Body of pancreas (tissue), 4 donors: ENCODE measurements around the gene SIGLEC11. TPM values are rescaled to one million over a fixed set of nuclear protein-coding genes. Genes with fewer than 3 reads are reported as not detected.

Source experiments
- ATAC-seq: fragments of 150-250 bp; one replicate; pipeline ENCODE4 v1.9.1; 2016
- DNase-seq, 4 donors: peaks; one replicate each; pipeline ENCODE4 v3.0.0-alpha.2; 2019
- H3K27ac ChIP-seq, 4 donors: fragments of 200-600 bp; sonication (generic); 1 replicate in 3 of 4; 2 replicates in 1 of 4; pipeline versions ENCODE4 v1.5.1 to v1.6.1; 2016 to 2019; ENCODE audit warnings: mild to moderate bottlenecking in 1 of 4, mixed read lengths in 1 of 4, moderate library complexity in 1 of 4
- H3K27me3 ChIP-seq, 2 donors: fragments of 200-600 bp; sonication (generic); one replicate each; pipeline ENCODE4 v1.6.0; 2016; ENCODE audit warnings: mild to moderate bottlenecking in 1 of 2
- H3K36me3 ChIP-seq, 2 donors: fragments of 200-600 bp; sonication (generic); replicated peaks in 1 of 2; 2 replicates each; pipeline ENCODE4 v1.5.1; 2016; ENCODE audit warnings: low read depth in 2 of 2; ENCODE audit not compliant: insufficient read depth in 1 of 2
- H3K4me1 ChIP-seq: fragments of 200-600 bp; sonication (generic); one replicate; pipeline ENCODE4 v1.6.0; 2016
- H3K4me3 ChIP-seq, 2 donors: fragments of 200-600 bp; sonication (generic); 1 replicate in 1 of 2; 2 replicates in 1 of 2; pipeline ENCODE4 v1.5.1; 2016 to 2019
- H3K9me3 ChIP-seq, 3 donors: fragments of 200-600 bp; sonication (generic); 1 replicate in 2 of 3; 2 replicates in 1 of 3; pipeline ENCODE4 v1.5.1; 2016
- POLR2A ChIP-seq, 3 donors: fragments of 450-650 bp; IDR thresholded peaks; one replicate each; pipeline ENCODE4 v1.6.1; 2016; ENCODE audit warnings: antibody characterized with exemption in 3 of 3, mild to moderate bottlenecking in 2 of 3
- WGBS, 2 donors: methylation state at CpG; one replicate each; pipeline ENCODE4 v1.1.5; 2017; 5-methylcytosine and 5-hydroxymethylcytosine counted together
- intact Hi-C: fragments of 100-400 bp; cut with DNase I; formaldehyde crosslinking; loops from one replicate; pipeline ENCODE4 v1.15.1; 2023
- total RNA-seq, 2 donors: library from RNA; depleted of rRNA; stranded (reverse); fragments of >200 nt; gene quantifications; one replicate each; pipeline ENCODE4 v1.1.0, GENCODE V29; 2016
- TF ChIP-seq, protein P1 (sequence below), 7 experiments: fragments of 450-650 bp in 4 of 7; fragments of 200-600 bp in 3 of 7; sonication (generic) in 3 of 7; IDR thresholded peaks; one replicate each; pipeline ENCODE4 v1.5.1; 2016 to 2019; ENCODE audit warnings: antibody characterized with exemption in 7 of 7

Gene SIGLEC11
- total RNA-seq, 2 donors from 2014 or later: 1.3 to 12.5 TPM

DNA sequence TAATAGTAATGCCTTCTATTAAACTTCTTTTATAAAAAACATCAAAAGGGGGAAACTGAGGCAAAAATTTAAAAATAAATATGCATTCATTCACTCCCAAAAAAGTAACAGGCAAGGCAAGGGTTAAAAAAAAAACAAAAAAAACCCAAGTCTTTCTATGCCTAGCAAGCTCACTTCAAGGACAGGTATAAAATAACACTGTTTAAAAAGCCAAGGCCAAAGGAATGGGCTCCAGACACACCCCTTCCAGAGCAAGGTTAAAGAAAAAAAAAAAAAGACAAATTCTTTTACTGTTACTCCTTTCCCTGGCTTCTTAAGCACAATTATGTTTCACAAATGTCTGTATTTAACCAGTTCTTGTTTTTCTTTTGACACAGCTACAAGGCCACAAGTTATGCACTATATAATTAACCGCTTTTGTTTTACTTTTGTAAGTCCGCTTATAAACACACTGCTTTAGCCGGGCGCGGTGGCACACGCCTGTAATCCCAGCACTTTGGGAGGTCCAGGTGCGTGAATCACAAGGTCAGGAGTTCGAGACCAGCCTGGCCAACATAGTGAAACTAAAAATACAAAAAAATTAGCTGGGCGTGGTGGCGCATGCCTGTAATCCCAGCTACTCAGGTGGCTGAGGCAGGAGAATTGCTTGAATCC, 3.6 kb downstream of the SIGLEC11 start:
- 22 to 40% methylated on average over 10 of the region's 10 CpGs for WGBS, 2 donors
- Histone ChIP-seq H3K36me3 (no peaks in the 10 kb centered on the region), H3K4me3 (no peak overlapping the region), H3K9me3 (no peaks in the 10 kb centered on the region), H3K4me1 (peaks cover 62% of the 10 kb centered on the region), H3K27ac (peak overlapping the region in 3 of 4 donors; percentile 75 to 90 (median 80)), H3K27me3 (no peaks in the 10 kb centered on the region)
- intact Hi-C loops: no loop called here
- ATAC-seq (peak; percentile 64), DNase-seq (peak in 2 of 4 donors; percentile 46 to 62)
- TF ChIP-seq, protein P1, sequence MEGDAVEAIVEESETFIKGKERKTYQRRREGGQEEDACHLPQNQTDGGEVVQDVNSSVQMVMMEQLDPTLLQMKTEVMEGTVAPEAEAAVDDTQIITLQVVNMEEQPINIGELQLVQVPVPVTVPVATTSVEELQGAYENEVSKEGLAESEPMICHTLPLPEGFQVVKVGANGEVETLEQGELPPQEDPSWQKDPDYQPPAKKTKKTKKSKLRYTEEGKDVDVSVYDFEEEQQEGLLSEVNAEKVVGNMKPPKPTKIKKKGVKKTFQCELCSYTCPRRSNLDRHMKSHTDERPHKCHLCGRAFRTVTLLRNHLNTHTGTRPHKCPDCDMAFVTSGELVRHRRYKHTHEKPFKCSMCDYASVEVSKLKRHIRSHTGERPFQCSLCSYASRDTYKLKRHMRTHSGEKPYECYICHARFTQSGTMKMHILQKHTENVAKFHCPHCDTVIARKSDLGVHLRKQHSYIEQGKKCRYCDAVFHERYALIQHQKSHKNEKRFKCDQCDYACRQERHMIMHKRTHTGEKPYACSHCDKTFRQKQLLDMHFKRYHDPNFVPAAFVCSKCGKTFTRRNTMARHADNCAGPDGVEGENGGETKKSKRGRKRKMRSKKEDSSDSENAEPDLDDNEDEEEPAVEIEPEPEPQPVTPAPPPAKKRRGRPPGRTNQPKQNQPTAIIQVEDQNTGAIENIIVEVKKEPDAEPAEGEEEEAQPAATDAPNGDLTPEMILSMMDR (IDR thresholded peaks at IDR 0.05): no peak
- TF ChIP-seq POLR2A (IDR thresholded peaks at IDR 0.05): no peak

DNA sequence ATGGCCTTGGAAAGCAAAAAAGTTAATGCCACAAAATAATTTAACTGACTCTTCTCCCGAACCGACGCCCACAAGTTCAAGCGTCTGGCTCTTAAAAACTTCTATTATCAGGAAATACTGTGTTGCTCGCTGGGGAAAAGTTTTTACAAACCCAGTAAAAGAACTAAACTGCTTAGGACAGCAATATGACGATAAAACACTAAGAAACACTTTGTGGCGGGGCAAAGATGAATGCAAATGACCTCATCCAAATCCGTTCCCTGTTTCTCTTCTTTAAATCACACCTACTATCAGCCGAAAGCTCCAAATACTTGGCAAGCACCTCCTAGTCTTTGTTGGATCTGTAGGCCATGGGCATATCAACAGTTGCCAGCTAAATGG, 4.9 kb downstream of the SIGLEC11 start:
- no peak for ATAC-seq

DNA sequence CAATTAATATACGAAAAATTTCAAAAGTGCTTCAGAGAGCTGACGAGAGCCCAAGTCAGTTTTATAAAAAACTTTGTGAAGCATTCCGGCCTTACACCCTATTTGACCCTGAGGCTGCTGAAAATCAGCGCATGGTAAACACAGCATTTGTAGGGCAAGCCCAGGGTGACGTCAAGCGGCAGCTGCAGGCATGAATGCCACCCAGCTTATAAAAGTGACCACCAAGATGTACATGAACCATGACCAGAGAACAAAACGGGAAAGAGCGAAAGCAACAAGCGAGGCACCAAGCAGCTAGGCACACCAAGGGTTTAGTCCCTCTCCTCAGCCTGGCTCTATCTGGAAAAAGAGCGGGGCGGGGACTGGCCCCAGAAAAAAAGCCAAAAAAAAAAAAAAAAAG, 6.0 kb downstream of the SIGLEC11 start:
- H3K4me1 ChIP-seq: peaks cover 85% of the 10 kb centered on the region
- H3K27ac ChIP-seq: peak overlapping the region in 3 of 4 donors; percentile 75 to 90 (median 80)
- H3K4me3 ChIP-seq: no peak overlapping the region
- peak; percentile 58 to 90 (median 78) for DNase-seq
- intact Hi-C loops: no loop called here
- no peaks in the 10 kb centered on the region for H3K36me3 ChIP-seq
- H3K9me3 ChIP-seq: no peaks in the 10 kb centered on the region
- 32 to 39% methylated on average over 11 of the region's 11 CpGs for WGBS, 2 donors
- no peaks in the 10 kb centered on the region for H3K27me3 ChIP-seq
- peak in 2 of 3 donors; percentile 56 to 65 for TF ChIP-seq POLR2A (IDR thresholded peaks at IDR 0.05)
- TF ChIP-seq, protein P1 (IDR thresholded peaks at IDR 0.05): no peak
- ATAC-seq: peak; percentile 69

More for the DNA sequence above, 4.9 kb downstream of the SIGLEC11 start:
- DNase-seq: peak in 1 of 4 donors; percentile 27
- H3K27me3 ChIP-seq: no peaks in the 10 kb centered on the region
- TF ChIP-seq, protein P1 (IDR thresholded peaks at IDR 0.05): no peak
- TF ChIP-seq POLR2A (IDR thresholded peaks at IDR 0.05): no peak
- intact Hi-C loops: no loop called here
- WGBS, 2 donors: 25 to 37% methylated on average over 9 of the region's 9 CpGs
- no peaks in the 10 kb centered on the region for H3K9me3 ChIP-seq
- H3K36me3 ChIP-seq: no peaks in the 10 kb centered on the region
- no peak overlapping the region for H3K4me3 ChIP-seq
- H3K27ac ChIP-seq: peak overlapping the region in 3 of 4 donors; percentile 75 to 90 (median 80)
- peaks cover 75% of the 10 kb centered on the region for H3K4me1 ChIP-seq

DNA sequence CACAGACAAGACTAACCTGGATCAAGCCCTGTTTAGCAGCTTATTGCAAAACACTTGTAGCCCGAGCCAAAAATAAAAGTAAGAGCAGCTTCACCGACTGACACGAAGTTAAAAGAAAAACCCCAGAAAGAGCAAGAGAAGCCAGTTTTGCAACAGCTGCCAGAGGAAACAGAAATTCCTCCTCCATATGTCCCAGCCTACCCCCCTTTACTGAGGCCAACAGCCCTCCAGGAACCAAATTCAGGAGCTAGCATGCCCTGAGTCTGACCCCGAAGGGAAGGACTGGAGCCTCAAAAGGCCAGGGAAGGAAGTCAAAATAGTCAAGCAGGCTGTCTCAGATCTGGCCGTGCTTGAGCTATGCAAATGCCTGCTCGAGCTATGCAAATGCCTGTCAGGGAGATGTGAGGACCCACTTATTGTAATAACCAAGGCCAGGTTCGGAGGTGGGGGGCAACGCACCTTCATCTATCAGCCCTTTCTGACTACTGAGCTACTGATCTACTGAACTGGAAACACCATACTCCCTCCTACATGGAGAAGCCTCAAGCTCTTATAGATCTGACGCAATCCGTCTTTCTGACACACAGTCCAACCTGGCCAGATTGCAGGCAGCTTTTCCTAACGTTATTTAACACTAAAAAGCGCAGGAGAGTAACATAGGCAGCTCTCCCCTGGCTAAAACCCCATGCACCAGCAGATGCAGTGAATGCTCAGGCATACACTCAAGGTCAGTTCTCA, 6.7 kb downstream of the SIGLEC11 start:
- Histone ChIP-seq H3K4me1 (peaks cover 92% of the 10 kb centered on the region), H3K27ac (peak overlapping the region; percentile 26 to 90 (median 78))
- DNase-seq: peak in 2 of 4 donors; percentile 21 to 35

More for the DNA sequence above, 6.7 kb downstream of the SIGLEC11 start:
- 6 to 18% methylated on average over 8 to 12 of the region's 12 CpGs for WGBS, 2 donors
- Histone ChIP-seq H3K4me3 (no peak overlapping the region), H3K27me3 (no peaks in the 10 kb centered on the region), H3K36me3 (no peaks in the 10 kb centered on the region), H3K9me3 (no peaks in the 10 kb centered on the region)
- ATAC-seq: no peak
- TF ChIP-seq, protein P1 (IDR thresholded peaks at IDR 0.05): no peak
- TF ChIP-seq POLR2A (IDR thresholded peaks at IDR 0.05): no peak
- intact Hi-C loops: no loop called here
